BLaER1 (cell line): ENCODE results near the gene PATE1.
A peak's percentile ranks its signal among the peaks of the same experiment; 100 is the strongest.

Experiments used
- H3K27ac ChIP-seq: shearing (Covaris generic); formaldehyde crosslinking; 2 replicates; pipeline ENCODE4 v1.8.1; 2022
- H3K27me3 ChIP-seq: shearing (Covaris generic); formaldehyde crosslinking; 2 replicates; pipeline ENCODE4 v1.8.1; 2022
- H3K36me3 ChIP-seq: shearing (Covaris generic); formaldehyde crosslinking; 2 replicates; pipeline ENCODE4 v1.8.1; 2022
- H3K4me1 ChIP-seq: shearing (Covaris generic); formaldehyde crosslinking; 2 replicates; pipeline ENCODE4 v1.8.1; 2022
- H3K4me2 ChIP-seq: shearing (Covaris generic); formaldehyde crosslinking; 2 replicates; pipeline ENCODE4 v1.8.1; 2022
- H3K4me3 ChIP-seq: shearing (Covaris generic); formaldehyde crosslinking; 2 replicates; pipeline ENCODE4 v1.8.1; 2022
- H3K9ac ChIP-seq: shearing (Covaris generic); formaldehyde crosslinking; 2 replicates; pipeline ENCODE4 v1.8.1; 2022
- H3K9me3 ChIP-seq: shearing (Covaris generic); formaldehyde crosslinking; 2 replicates; pipeline ENCODE4 v1.8.1; 2022
- H4K20me1 ChIP-seq: shearing (Covaris generic); formaldehyde crosslinking; 2 replicates; pipeline ENCODE4 v1.8.1; 2022
- Cebpa-rat ChIP-seq: shearing (Covaris generic); IDR thresholded peaks from 2 replicates; pipeline ENCODE4 v1.8.1; 2022

The PATE1 gene

DNA sequence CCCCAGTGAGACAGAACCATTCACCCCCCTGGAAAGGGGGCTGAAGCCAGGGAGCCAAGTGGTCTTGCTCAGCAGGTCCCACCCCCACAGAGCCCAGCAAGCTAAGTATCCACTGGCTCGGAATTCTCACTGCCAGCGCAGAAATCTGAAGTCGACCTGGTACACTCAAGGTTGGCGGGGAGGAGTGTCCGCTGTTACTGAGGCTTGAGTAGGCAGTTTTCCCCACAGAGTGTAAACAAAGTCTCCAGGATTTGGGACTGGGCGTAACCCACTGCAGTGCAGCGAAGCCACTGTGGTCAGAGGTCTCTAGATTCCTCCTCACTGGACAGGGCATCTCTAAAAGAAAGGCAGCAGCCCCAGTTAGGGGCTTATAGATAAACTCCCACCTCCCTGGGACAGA, 10.0 kb downstream of the PATE1 start:
- no peaks in the 10 kb centered on the region for H3K36me3 ChIP-seq
- no peak overlapping the region for H3K4me2 ChIP-seq
- H3K27ac ChIP-seq = no peak overlapping the region
- H3K27me3 ChIP-seq = no peaks in the 10 kb centered on the region
- no peaks in the 10 kb centered on the region for H4K20me1 ChIP-seq
- no peak overlapping the region for H3K9ac ChIP-seq
- no peaks in the 10 kb centered on the region for H3K4me1 ChIP-seq
- peaks cover 8% of the 10 kb centered on the region; the same call in 1 of the 2 replicates for H3K9me3 ChIP-seq
- no peak overlapping the region for H3K4me3 ChIP-seq
- TF ChIP-seq Cebpa-rat = no peak

DNA sequence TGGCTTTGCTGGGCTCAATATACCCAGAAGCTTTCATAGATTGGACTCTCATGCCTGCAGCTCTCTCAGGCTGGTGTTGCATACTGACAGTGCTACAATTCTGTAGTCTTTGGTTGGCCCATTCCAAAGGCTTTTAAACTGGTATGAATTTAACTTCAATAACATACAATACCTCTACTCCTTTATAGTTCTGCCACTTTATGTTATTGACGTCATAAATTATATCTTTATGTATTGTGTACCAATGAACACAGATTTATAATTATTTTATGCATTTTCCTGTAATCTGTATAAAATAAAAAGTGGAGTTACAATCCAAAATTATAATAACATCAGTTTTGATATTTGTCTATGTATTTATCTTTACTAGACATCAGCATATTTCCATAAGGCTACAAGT, 16.4 kb downstream of the PATE1 start:
- H3K4me2 ChIP-seq = no peak overlapping the region
- TF ChIP-seq Cebpa-rat = no peak
- peaks cover 6% of the 10 kb centered on the region; the same call in 1 of the 2 replicates for H3K9me3 ChIP-seq
- no peak overlapping the region for H3K27ac ChIP-seq
- H3K36me3 ChIP-seq = no peaks in the 10 kb centered on the region
- H3K4me1 ChIP-seq = peaks cover 26% of the 10 kb centered on the region
- H3K4me3 ChIP-seq = no peak overlapping the region
- no peaks in the 10 kb centered on the region for H4K20me1 ChIP-seq
- H3K27me3 ChIP-seq = no peaks in the 10 kb centered on the region
- no peak overlapping the region for H3K9ac ChIP-seq

DNA sequence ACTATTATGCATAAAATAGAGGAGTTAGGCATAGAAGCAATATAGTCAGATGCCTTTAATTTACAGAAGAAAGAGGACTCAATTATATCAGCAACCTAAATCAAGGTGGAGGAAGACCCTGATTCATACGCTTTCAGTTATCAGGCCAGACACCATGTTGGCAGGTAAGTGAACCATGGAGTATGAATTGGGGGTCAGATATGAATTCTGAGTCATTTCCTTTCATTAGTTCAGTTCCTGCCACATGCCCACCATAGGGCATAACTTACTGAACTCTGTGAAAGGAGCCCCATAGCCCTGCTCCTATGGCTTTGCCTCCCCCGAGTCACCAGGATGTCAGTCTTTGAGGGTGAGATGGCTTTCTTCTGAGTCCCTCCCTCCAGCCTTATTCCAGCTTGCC, 17.4 kb downstream of the PATE1 start:
- Histone ChIP-seq H3K9me3 (no peaks in the 10 kb centered on the region), H3K4me2 (no peak overlapping the region), H3K36me3 (no peaks in the 10 kb centered on the region), H3K4me1 (peaks cover 36% of the 10 kb centered on the region), H3K4me3 (no peak overlapping the region), H3K27me3 (no peaks in the 10 kb centered on the region), H3K27ac (no peak overlapping the region), H4K20me1 (no peaks in the 10 kb centered on the region), H3K9ac (no peak overlapping the region)
- TF ChIP-seq Cebpa-rat = no peak

DNA sequence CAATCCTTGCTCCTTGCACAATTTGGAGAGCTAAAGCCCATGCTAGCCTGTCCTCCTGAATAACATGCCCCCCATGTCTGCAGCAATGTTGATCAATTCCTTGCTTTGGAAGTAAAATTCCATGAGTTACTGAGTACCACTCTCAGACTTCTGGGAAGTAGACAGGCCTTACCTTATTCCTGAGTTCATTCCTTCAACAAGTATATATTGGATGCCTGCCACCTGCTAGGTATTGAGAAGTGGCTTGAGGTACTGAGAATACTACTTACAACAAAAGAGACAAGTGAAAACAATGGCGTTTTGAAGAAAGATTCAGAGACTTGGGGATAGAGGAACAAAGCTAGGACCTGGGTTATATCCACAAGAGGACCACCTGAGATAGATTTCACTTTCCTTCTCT, 20.2 kb downstream of the PATE1 start:
- H3K36me3 ChIP-seq = no peaks in the 10 kb centered on the region
- no peak overlapping the region for H3K9ac ChIP-seq
- no peak for TF ChIP-seq Cebpa-rat
- H4K20me1 ChIP-seq = no peaks in the 10 kb centered on the region
- no peak overlapping the region for H3K4me3 ChIP-seq
- peak overlapping the region; percentile 83 for H3K4me2 ChIP-seq
- peaks cover 50% of the 10 kb centered on the region for H3K4me1 ChIP-seq
- H3K27ac ChIP-seq = no peak overlapping the region
- H3K27me3 ChIP-seq = no peaks in the 10 kb centered on the region
- H3K9me3 ChIP-seq = no peaks in the 10 kb centered on the region

DNA sequence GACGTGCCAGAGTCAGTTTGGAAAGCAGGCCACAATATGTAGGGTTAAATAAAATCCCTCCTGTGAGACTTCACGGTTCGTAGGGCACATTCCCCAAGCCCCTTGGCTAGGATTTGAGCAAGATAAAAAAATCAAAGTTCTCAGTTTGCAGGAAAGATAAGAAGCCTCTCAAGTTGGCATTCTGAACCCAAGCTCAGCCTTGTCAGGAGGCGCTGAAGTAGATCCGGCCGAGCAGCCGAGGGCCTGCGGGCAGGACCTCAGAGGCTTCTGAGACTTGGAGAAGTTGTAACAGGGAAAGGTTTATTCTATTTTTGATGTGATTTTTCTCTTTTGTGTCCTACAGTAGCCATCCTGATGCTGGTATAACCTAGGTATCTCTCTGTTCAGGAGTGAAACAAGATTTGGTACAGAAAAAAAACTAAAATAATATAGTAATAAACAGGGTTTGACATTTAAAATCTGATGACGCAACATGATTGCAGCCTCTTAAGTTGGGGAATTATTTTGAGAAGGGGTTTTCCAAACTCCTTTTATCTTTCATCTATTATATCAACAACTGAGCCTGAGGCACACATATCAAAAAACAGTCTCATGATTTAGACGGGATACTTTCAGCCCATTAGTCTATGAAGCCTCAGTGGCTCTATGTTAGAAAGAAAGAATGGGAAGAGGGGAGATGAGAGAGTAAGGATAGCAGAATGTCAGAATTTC, 22.4 kb downstream of the PATE1 start:
- Histone ChIP-seq H3K4me3 (no peak overlapping the region), H3K9me3 (no peaks in the 10 kb centered on the region), H3K4me1 (peaks cover 50% of the 10 kb centered on the region), H3K27me3 (no peaks in the 10 kb centered on the region), H3K9ac (no peak overlapping the region), H3K27ac (no peak overlapping the region), H3K4me2 (peak overlapping the region; percentile 83), H4K20me1 (no peaks in the 10 kb centered on the region), H3K36me3 (no peaks in the 10 kb centered on the region)
- TF ChIP-seq Cebpa-rat = no peak

DNA sequence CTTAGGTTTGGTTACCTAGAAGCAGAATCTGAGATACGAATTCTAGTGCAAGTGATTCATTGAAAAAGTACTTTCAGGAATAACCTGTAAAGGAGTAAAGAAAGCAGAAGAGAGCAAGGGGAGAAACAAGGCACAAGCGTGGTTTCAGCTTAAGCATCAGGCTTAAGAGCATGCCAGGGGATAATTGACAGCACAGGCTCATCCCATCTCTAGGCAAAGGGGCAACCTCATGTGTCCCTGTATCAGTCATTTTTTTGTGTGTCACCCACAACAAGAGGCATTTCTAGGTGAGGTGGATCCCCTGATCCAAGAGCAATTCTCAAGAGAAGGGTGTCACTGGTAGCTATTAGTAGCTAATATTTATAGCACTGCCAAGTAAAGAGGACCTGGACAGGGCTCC, 24.5 kb downstream of the PATE1 start:
- no peaks in the 10 kb centered on the region for H3K36me3 ChIP-seq
- no peaks in the 10 kb centered on the region for H4K20me1 ChIP-seq
- no peaks in the 10 kb centered on the region for H3K9me3 ChIP-seq
- H3K27ac ChIP-seq = no peak overlapping the region
- H3K4me3 ChIP-seq = no peak overlapping the region
- no peak overlapping the region for H3K4me2 ChIP-seq
- H3K9ac ChIP-seq = no peak overlapping the region
- peaks cover 42% of the 10 kb centered on the region for H3K4me1 ChIP-seq
- no peaks in the 10 kb centered on the region for H3K27me3 ChIP-seq
- TF ChIP-seq Cebpa-rat = no peak

DNA sequence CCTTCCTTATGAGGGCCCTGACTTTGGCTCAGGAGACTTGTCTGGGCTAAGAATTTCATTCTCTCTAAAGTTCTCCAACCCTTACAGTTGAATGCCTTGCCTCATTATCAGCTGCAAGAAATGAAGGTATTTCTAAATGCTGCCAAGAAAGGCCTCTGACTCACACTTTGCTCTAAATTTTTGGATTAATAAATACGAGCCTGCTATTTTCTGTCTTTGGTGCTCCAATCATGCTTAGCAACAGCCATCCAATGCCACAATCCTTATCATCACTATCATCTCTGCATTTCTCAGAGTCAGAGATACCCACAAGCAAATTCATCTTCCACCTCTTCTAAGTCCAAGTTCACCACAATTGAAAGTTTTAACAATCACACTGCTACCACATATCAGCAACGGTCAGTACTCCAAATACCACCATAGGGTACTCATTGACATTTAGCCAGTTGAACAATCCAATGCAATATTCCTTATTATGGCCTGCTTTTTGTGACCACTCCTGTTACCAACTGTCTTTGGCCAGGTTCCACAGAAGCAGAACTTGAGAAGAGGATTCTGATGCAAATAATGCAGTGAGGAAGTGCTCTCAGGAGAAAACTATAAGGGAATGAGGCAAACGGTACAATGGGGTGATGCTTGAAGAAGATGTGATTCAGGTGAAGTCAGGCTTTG, 26.9 kb downstream of the PATE1 start:
- TF ChIP-seq Cebpa-rat = no peak
- Histone ChIP-seq H3K4me3 (no peak overlapping the region), H3K4me1 (peaks cover 18% of the 10 kb centered on the region), H3K4me2 (no peak overlapping the region), H3K9ac (no peak overlapping the region), H3K27ac (no peak overlapping the region), H3K27me3 (no peaks in the 10 kb centered on the region), H3K36me3 (no peaks in the 10 kb centered on the region), H4K20me1 (no peaks in the 10 kb centered on the region), H3K9me3 (no peaks in the 10 kb centered on the region)

DNA sequence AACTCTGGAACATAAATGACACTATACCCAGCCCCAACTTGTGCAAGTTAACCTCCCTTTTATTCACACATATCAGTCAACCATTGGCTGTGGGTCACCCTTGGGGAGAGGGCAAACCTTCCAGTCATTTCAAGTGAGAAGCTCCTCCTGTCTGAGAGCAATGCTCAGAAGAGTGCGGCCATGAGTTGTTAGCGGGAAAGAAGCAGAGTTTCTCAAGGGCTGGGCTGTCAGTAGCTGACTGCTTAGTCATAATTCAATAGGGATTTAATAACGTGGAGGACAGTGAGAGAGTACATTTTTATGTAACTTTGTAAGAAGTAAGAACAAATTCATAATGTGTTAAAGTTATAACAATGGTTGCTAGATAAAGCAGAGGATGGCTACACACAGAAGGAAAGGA, 27.4 kb downstream of the PATE1 start:
- Histone ChIP-seq H3K4me3 (no peak overlapping the region), H3K27ac (no peak overlapping the region), H4K20me1 (no peaks in the 10 kb centered on the region), H3K27me3 (no peaks in the 10 kb centered on the region), H3K4me1 (peaks cover 13% of the 10 kb centered on the region), H3K36me3 (no peaks in the 10 kb centered on the region), H3K9ac (no peak overlapping the region), H3K4me2 (no peak overlapping the region), H3K9me3 (no peaks in the 10 kb centered on the region)
- no peak for TF ChIP-seq Cebpa-rat

DNA sequence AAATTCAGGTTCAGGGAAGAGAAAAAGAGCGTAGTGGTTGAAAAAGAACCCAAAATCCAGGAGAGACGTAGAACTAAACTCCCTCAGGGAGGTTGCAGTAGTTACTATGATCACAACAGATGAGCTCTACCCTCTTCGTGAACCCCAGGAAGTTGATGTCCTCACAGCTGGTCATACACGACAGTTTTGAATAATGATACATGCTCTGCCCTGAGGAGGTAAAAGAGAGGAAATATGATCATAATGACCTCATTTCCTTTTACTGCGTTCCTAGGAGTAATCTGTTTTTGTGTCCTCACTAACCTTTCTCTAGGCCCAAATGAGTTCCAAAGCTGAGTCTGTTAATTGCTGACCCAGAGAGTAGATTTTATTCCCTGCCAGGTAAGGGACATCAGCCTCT, 31.2 kb downstream of the PATE1 start:
- Histone ChIP-seq H4K20me1 (no peaks in the 10 kb centered on the region), H3K4me1 (no peaks in the 10 kb centered on the region), H3K4me3 (no peak overlapping the region), H3K9me3 (no peaks in the 10 kb centered on the region), H3K4me2 (no peak overlapping the region), H3K27ac (no peak overlapping the region), H3K36me3 (no peaks in the 10 kb centered on the region), H3K27me3 (no peaks in the 10 kb centered on the region), H3K9ac (no peak overlapping the region)
- no peak for TF ChIP-seq Cebpa-rat

DNA sequence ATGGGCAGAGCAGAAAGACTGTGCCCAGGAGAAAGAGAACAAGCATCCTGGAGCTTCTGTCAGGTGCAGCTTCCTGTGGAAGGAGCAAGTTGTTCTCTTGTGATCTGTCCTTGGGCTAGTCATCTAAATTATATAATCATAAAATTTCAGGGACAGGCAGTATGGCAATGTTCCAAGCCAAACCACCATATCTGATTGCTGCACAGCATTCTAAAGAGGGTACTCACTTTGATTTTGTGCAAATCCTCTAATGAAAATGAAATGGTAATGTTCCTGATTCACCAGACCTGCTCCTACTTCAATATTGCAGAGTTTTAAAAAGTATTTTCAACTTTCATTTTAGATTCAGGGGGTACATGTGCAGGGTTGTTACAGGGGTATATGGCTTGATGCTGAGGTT, 32.6 kb downstream of the PATE1 start, which contains the start of gene PATE2:
TSS of gene PATE2 (minus strand) at position 101 of the 400 bp plus-strand sequence. CDS start at position 46, 55 bp downstream.
- Histone ChIP-seq H3K9me3 (no peaks in the 10 kb centered on the region), H3K9ac (no peak within 1 kb of the TSS), H4K20me1 (no peaks in the 10 kb centered on the region), H3K36me3 (no peaks in the 10 kb centered on the region), H3K4me3 (no peak within 1 kb of the TSS), H3K27ac (no peak within 1 kb of the TSS), H3K4me2 (no peak within 1 kb of the TSS), H3K27me3 (no peaks in the 10 kb centered on the region), H3K4me1 (no peaks in the 10 kb centered on the region)
- no peak for TF ChIP-seq Cebpa-rat
